ENCODE measurements around the gene SKAP1. TPM values are rescaled to one million over a fixed set of nuclear protein-coding genes. Genes with fewer than 3 reads are reported as not detected.
A peak's percentile ranks its signal among the peaks of the same experiment; 100 is the strongest.
"Not testable (repeated sequence)": the region's sequence is repeated elsewhere in the genome, so short reads cannot be mapped to it uniquely, and the experiment has no call there.

SKAP1 gene
- total RNA-seq, 1 donor from 2014 or later, result 25.3 TPM

GRCh38 chr17:48368352-48368908, 61.6 kb downstream of the SKAP1 start:
- H3K27me3 Mint-ChIP-seq, result peaks cover 2% of the 10 kb centered on the region
- H3K36me3 Mint-ChIP-seq (ENCODE audit: low read depth), result peaks cover 11% of the 10 kb centered on the region
- ChIA-PET CTCF (no interaction called here), POLR2A (no interaction called here)
- no peak overlapping the region for H3K4me3 Mint-ChIP-seq
- H3K4me1 Mint-ChIP-seq, result peaks cover 10% of the 10 kb centered on the region
- TF ChIP-seq, protein P1, sequence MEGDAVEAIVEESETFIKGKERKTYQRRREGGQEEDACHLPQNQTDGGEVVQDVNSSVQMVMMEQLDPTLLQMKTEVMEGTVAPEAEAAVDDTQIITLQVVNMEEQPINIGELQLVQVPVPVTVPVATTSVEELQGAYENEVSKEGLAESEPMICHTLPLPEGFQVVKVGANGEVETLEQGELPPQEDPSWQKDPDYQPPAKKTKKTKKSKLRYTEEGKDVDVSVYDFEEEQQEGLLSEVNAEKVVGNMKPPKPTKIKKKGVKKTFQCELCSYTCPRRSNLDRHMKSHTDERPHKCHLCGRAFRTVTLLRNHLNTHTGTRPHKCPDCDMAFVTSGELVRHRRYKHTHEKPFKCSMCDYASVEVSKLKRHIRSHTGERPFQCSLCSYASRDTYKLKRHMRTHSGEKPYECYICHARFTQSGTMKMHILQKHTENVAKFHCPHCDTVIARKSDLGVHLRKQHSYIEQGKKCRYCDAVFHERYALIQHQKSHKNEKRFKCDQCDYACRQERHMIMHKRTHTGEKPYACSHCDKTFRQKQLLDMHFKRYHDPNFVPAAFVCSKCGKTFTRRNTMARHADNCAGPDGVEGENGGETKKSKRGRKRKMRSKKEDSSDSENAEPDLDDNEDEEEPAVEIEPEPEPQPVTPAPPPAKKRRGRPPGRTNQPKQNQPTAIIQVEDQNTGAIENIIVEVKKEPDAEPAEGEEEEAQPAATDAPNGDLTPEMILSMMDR (IDR thresholded peaks at IDR 0.05), result no peak
- no peak for ATAC-seq (ENCODE audit: low read depth)
- H3K27ac Mint-ChIP-seq, result no peak overlapping the region
- intact Hi-C loops (cut with micrococcal nuclease), result no loop called here
- DNase-seq, result no peak
- no peaks in the 10 kb centered on the region for H3K9me3 Mint-ChIP-seq

DNA sequence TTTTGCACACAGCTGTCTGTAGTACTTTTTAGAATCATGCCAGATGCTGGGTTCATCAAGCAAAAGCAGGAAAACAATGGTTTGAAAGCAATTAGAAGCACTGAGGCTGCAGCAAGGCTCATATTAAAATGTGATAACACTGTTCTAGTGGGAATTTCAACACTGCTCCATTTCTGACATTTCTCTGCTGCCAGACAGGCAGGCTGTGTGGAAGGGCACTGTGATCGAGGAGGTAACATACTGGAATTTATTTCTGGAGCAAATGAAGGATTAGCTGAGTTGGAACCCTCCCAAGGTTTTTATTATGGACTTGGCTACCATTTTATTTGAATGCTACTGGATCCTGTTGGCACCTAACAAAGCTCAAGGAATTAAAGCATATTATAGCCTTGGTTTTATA, 66.9 kb downstream of the SKAP1 start:
- ATAC-seq (ENCODE audit: low read depth), result no peak
- DNase-seq, result no peak
- peaks cover 11% of the 10 kb centered on the region for H3K4me1 Mint-ChIP-seq
- H3K9me3 Mint-ChIP-seq, result no peaks in the 10 kb centered on the region
- ChIA-PET CTCF (interaction anchor here (0.7 to 3.9 kb wide), 4 partner anchors 11 to 90 kb away, joined by 3 to 14 read pairs (median 3); no protein-coding TSS in a partner anchor), POLR2A (no interaction called here)
- no peak overlapping the region for H3K27ac Mint-ChIP-seq
- H3K27me3 Mint-ChIP-seq, result peaks cover 2% of the 10 kb centered on the region
- intact Hi-C loops (cut with micrococcal nuclease), result no loop called here
- H3K36me3 Mint-ChIP-seq (ENCODE audit: low read depth), result peaks cover 17% of the 10 kb centered on the region
- no peak overlapping the region for H3K4me3 Mint-ChIP-seq
- TF ChIP-seq, protein P1 (IDR thresholded peaks at IDR 0.05), result no peak

- H3K27ac Mint-ChIP-seq; intact Hi-C loops (cut with micrococcal nuclease); DNase-seq; ATAC-seq (ENCODE audit: low read depth); H3K9me3 Mint-ChIP-seq; H3K36me3 Mint-ChIP-seq (ENCODE audit: low read depth); H3K4me3 Mint-ChIP-seq; H3K27me3 Mint-ChIP-seq: not testable (repeated sequence)
- ChIA-PET CTCF (interaction anchor here (3.9 kb wide), 1 partner anchor 9 kb away, joined by 14 read pairs; no protein-coding TSS in a partner anchor), POLR2A (interaction anchor here (0.6 kb wide), 1 partner anchor 91 kb away, joined by 6 read pairs; no protein-coding TSS in a partner anchor)
- H3K4me1 Mint-ChIP-seq, result peaks cover 16% of the 10 kb centered on the region
Observed at GRCh38 chr17:48360861-48361633, 69.0 kb downstream of the SKAP1 start.

DNA sequence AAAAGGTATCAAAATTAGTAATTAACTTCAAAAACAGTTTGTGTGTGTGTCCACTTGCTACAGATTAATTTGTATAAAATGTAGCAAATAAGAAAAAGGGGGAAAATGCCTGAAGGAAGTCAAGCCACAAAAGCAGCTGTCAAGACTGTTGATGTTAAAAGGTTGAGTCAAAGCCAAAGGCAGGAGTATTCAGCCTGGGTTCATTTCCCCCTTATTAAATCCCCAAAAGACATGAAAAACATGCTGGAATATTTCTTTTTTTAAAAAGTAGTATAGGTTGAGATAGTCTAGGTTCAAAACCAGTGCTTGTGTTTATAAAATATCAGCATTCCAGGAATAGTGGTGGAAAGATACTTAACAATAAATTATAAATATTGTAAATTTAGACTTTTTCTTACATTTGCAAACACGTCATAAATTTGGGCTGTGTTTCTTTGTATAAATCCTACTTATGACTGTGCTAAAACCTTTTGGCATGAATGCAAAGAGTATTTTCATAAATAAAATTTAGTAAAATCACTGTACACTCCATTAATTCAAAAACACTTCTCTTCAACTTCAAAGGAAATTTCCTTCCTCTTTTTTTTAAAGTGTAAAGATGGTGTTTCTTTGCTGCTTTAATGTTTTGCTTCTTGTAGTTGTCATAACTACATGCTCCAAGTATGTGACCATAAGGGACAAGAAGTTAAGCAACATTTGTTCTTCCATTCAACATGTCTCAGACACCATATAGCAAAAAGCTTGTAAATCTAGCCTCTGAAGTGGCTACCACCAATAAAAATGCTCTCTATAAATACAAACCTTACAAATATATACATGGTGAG, 72.0 kb downstream of the SKAP1 start:
- Mint-ChIP-seq H3K36me3 (ENCODE audit: low read depth) (peaks cover 5% of the 10 kb centered on the region), H3K4me3 (no peak overlapping the region), H3K9me3 (no peaks in the 10 kb centered on the region), H3K27ac (no peak overlapping the region), H3K4me1 (peaks cover 16% of the 10 kb centered on the region), H3K27me3 (no peaks in the 10 kb centered on the region)
- DNase-seq (no peak), ATAC-seq (ENCODE audit: low read depth) (peak; percentile 31)
- intact Hi-C loops (cut with micrococcal nuclease), result no loop called here
- POLR2A ChIA-PET, result interaction anchor here (1.0 kb wide), 1 partner anchor 16 kb away, joined by 4 read pairs; no protein-coding TSS in a partner anchor
- TF ChIP-seq, protein P1 (IDR thresholded peaks at IDR 0.05), result no peak
- CTCF ChIA-PET, result interaction anchor here (0.8 to 1.3 kb wide), 2 partner anchors 22 to 235 kb away, joined by 3 read pairs; no protein-coding TSS in a partner anchor

GRCh38 chr17:48356866-48357265, 73.1 kb downstream of the SKAP1 start:
- Mint-ChIP-seq H3K4me3 (no peak overlapping the region), H3K27ac (no peak overlapping the region), H3K36me3 (ENCODE audit: low read depth) (peaks cover 4% of the 10 kb centered on the region), H3K27me3 (no peaks in the 10 kb centered on the region), H3K9me3 (no peaks in the 10 kb centered on the region), H3K4me1 (peaks cover 18% of the 10 kb centered on the region)
- ChIA-PET CTCF (no interaction called here), POLR2A (no interaction called here)
- intact Hi-C loops (cut with micrococcal nuclease), result no loop called here
- DNase-seq (no peak), ATAC-seq (ENCODE audit: low read depth) (no peak)
- TF ChIP-seq, protein P1 (IDR thresholded peaks at IDR 0.05), result no peak
